ENCODE measurements around the gene BTG1.

BTG1 gene, protein sequence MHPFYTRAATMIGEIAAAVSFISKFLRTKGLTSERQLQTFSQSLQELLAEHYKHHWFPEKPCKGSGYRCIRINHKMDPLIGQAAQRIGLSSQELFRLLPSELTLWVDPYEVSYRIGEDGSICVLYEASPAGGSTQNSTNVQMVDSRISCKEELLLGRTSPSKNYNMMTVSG

GRCh38 chr12:92145731-92146496 is at the start of gene BTG1:
Gene BTG1 (minus strand): TSS chr12:92145846. CDS start chr12:92145535, 311 bp downstream.
- DNase-seq (ENCODE audit: low read depth), result peak; percentile 100

DNA sequence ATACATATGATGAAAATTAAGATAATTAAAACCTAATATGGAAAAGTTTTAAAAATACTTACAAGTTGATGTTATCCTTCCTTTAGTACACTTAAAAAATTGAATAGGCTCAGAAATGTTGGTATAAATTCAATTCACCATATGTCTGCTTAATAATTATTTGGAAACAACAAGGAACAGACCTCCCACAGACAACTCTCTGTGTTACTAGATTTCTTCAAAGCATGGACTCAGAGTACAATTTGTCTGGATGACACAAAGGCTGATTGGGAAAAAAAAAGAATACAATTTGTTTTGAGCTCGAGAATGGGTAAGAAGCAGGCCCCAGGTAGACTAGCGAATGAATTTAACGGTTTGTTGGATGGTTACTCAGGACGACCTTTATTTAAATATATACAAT is 48.9 kb upstream of the BTG1 start:
- no peak for DNase-seq (ENCODE audit: low read depth)

DNA sequence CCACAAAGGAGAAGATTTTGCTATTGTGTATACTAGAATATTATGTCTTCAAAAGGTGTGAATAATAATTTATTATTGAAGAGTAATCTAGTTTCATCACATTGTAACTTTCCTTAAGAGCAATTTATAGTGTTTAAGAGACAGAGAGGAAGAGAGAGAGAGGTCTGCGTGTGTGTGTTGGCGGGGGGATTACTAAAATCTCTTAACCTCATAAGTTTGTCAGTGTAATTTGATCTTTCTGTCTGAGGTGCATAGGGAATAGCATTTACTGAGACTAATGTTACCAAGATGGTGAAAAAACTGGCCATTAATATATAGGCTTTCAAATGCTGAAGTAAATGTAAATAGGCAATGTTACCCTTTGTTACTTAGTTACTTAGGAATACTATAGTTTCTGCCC is 48.2 kb upstream of the BTG1 start:
- DNase-seq (ENCODE audit: low read depth), result no peak

DNA sequence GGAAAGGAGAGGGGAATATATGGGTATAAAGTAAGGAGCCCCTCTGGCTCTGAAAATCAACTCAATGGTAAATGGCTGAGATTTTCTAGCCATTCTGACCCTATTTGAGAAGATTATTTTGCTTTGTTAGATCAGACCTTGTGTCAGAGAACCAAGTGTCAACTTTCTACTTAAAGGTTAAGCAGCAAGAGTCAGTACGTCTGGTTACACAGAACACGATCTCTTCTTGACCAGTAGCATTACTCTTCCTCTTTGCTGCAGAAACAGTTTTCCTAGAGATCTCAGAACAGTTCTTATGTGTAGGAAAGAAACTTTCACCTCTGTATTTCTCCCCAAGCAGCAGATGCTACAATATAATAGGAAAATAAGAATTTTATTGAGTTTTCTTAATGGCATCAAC is 47.4 kb upstream of the BTG1 start:
- no peak for DNase-seq (ENCODE audit: low read depth)

- DNase-seq (ENCODE audit: low read depth), result no peak
These were observed 46.7 kb upstream of the BTG1 start for GRCh38 chr12:92192360-92192759.

DNA sequence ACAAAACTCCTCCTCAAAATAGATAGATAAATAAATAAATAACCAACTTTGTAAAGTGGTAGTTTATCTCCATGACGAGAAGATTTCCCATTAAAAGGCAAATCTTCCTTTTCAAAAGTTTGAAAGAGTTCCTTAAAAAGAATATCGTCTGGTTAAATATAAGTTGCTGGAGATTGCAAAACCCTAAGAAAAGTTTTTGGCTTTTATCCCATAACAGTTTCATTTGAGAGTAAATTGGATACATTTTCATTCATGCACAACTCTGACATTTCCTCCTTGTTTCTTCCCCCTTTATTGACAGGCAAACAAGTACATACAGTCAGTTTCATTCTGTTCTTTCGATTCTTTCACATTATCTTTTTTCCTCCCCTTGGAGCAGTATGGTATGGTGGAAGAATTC is 45.4 kb upstream of the BTG1 start:
- peak; percentile 4 for DNase-seq (ENCODE audit: low read depth)

DNA sequence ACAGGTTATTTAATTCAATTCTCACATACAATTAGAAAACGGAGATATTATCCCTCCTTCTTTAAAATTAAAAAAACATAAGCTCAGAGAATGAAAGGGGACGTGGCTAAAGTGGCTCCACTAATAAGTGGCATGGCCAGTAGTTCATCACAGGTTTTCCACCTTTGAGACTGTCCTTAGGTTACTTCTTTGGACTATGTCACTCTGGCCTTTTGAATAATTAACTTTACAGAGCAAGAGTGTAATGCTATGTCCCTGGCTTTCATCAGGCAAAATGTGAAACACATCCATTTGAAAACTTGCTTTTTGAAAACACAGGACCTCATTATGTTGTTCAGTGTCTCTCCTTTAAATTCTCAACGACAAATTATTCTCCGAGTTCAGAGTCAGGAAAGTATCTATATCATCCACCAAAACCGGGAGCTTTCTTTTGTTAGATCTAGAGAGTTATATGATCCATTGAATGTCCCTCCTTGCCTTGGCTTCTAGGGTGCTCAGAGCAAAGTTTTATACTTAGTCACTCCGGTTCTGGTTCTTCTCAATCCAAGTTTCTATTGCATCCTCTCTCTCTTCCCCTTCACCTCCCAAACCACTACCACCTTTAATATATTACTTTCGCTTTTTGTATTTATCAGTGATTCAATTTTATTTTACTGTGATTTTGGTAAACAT is 43.0 kb upstream of the BTG1 start:
- DNase-seq (ENCODE audit: low read depth), result no peak

DNA sequence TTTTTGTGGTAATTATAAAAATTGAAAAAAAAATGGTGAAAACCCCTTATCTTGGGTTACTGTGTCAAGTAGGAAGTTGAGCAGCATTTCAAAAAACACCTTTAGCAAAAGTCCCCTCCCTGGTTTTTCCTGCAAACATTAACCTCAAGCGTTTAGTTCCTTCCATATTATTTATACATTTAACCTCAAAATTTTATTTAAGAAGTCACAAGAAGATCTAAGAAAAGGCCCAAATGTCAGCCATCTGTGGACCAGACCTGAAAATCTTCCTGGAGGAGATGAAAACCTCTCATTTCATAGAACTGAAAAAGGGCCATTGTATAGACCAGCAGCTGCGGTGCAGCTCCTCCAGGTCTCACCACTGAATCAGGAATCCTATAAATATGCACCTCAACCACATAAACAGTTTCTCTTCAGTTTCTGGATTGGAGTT is 40.4 kb upstream of the BTG1 start:
- DNase-seq (ENCODE audit: low read depth), result no peak

GRCh38 chr12:92185052-92185451 is 39.4 kb upstream of the BTG1 start:
- DNase-seq (ENCODE audit: low read depth), result no peak

GRCh38 chr12:92183575-92183974 is 37.9 kb upstream of the BTG1 start:
- no peak for DNase-seq (ENCODE audit: low read depth)

DNA sequence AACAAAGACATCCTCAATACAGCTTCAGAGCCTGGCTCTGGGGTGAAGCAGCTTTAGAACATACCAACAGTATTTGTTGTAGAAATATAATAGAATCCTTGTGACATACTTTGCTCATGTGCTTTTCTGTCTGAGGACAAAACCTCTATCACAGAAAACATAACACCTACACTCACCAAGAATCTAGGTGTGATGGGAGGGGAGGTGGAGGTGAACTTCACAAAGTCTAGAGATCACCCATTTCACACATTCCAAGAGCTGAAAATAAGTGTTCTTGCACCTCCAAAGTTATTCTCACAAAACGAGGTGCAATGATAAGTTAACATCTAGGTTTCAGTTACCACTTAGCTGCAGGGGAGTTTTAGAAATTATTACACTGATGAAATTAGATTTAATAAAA is 32.7 kb upstream of the BTG1 start:
- no peak for DNase-seq (ENCODE audit: low read depth)

DNA sequence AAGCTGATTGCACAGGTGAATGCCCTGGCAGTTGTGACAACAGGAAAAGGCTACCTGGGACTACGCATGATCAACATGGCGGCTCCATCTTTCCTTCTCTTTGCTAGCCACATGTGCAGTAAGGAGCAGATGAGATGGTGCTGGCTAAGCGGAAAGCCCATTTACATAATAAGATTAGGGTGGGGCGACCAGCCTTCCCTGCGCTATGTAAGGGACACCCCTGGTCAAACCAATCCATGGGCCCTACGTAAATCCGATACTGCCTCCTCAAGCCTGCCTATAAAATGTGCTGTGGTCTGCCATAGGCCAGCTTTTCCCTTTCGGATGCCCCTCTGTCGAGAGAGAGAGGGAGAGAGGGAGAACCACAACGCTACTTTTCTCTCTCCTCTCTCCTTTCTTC is 31.0 kb upstream of the BTG1 start:
- no peak for DNase-seq (ENCODE audit: low read depth)

GRCh38 chr12:92175961-92176360 is 30.3 kb upstream of the BTG1 start:
- DNase-seq (ENCODE audit: low read depth), result no peak

- no peak for DNase-seq (ENCODE audit: low read depth)
These were observed 24.4 kb upstream of the BTG1 start for GRCh38 chr12:92170050-92170449.

GRCh38 chr12:92167075-92167474 is 21.4 kb upstream of the BTG1 start:
- DNase-seq (ENCODE audit: low read depth), result no peak

DNA sequence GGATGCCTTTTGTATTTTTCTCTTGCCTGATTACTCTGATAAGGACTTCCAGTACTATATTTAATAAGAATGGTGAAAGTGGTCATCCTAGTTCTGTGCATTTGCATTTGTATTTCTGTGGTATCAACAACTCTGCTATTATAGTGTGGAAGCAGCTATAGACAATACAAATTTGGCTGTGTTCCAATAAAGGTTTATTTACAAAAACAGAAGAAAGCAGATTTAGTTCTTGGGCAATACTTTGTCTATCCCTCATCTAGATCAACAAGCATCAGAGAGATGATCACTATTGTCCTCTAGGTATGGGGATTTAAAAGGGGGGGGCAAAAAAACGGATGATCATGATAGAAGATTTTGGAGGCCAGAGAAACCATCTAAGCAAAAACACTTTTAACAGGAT is 19.1 kb upstream of the BTG1 start:
- DNase-seq (ENCODE audit: low read depth), result no peak

DNA sequence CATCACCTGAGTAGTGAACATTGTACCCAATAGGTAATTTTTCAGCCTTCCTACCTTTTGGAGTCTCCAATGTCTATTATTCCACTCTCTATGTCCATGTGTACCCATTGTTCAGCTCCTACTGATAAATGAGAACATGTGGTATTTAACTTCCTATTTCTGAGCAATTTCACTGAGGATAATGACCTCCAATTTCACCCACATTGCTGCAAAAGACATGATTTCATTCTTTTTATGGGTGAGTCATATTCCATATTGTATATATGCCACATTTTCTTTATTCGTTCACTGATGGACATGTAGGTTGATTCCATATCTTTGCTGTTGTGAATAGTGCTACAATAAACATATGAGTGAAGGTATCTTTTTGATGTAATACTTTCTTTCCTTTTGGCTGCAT is 16.4 kb upstream of the BTG1 start:
- DNase-seq (ENCODE audit: low read depth), result no peak

DNA sequence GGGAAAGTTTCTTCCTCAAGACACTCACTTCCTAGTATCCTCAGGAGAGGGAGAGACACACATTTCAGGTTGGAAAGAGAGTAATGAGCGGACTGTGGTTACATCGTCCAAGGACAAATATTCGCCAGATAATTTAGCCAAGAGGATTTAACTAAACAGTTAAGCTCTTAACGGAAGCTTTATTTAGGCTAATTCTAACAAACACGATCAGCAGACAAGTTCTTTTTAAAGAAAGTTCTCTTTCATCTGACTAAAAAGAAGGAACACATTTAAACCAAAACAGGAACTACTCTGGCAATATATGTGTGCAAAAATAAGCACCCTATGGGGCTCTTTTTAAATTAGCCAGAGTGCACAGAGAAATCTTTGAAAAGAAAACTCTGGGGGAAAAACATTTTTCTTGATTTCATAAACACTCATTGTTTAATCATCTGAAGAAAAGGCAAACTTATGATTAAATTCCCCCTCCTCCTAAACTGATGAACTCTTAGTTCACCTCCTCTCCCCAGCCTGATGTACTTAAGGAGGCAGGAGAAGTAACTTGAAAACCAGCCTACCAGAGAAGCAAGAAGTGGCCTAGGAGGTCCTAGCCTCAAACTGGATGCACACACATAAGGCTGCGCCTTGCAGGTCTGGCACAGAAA is 13.3 kb upstream of the BTG1 start:
- DNase-seq (ENCODE audit: low read depth), result no peak

DNA sequence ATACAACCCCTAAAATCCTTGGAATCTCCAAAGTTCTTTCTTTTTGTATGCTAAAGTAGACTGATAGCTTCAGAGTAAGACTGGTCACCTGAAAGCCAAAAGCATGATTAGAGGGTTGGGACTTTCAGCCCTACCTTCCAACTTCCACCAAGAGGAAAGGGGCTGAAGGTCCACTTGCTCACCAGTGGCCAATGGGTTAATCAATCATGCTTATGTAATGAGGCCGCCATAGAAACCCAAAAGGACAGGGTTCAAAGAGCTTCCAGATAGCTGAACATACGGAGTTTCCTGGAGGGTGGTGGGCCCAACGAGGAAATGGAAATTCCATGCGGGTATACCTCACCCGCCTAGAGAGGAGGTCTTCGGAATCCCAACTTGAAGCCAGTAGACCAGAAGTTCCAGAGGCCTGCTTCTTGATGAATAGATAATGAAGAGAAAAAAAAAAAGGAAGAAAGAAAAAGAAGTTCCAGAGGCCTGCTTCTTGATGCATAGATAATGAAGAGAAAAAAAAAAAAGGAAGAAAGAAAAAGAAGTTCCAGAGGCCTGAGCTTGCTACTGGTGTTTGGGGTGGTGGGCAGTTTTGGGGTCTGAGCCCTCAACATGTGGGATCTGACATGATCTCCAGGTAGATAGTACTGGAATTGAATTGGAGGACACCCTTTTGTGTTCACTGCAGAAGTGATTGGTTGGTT is 11.2 kb upstream of the BTG1 start:
- no peak for DNase-seq (ENCODE audit: low read depth)

DNA sequence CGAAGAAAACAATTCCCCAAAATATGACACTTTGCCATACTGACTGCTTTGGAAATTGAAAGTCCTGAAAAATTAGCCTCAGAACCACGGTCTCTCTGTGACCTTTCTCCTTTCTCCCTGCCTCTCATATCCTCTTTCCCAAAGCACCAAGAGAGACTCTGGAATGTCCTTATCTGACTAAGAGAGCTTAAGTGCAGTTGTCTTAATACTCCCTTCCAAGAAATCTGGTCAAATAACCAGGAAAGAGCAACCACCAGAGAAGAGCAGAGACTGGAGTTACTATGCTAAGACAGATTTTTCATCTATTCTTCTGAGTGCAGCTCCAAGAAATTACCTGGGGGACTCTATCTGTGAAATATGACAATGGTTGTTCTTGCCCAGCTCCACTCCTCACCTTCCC is 10.5 kb upstream of the BTG1 start:
- no peak for DNase-seq (ENCODE audit: low read depth)

DNA sequence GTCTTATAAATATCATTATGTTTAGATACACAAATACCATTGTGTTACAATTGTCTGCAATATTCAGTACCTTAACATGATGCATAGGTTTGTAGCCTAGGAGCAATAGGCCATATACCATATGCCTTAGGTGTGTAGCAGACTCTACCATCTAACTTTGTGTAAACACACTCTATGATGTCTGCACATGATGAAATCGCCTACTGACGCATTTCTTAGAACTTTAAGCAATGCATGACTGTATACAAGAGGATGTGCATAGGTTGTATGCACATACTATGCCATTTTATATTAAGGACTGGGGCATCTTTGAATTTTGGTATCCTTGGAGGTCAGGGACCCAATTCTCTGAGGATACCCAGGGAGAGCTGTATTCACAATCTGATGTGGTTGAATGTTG is 10.1 kb upstream of the BTG1 start:
- DNase-seq (ENCODE audit: low read depth), result no peak

- no peak for DNase-seq (ENCODE audit: low read depth)
These were observed 6.3 kb upstream of the BTG1 start for GRCh38 chr12:92151916-92152315.
